HEK293 (cell line): ENCODE measurements around the gene CABP1.
"Not testable (repeated sequence)": the region's sequence is repeated elsewhere in the genome, so short reads cannot be mapped to it uniquely, and the experiment has no call there.

Source experiments
- CTCF ChIA-PET: fragments of 350-600 bp; formaldehyde crosslinking; extraction: SDS; loops from one replicate; lab custom pipeline; 2021; ENCODE audit warnings: antibody characterized with exemption; lab: Yijun Ruan, JAX
- POLR2A ChIA-PET: fragments of 300-600 bp; formaldehyde crosslinking; extraction: SDS; loops from one replicate; lab custom pipeline; 2020; ENCODE audit warnings: antibody characterized with exemption, inconsistent platforms; lab: Yijun Ruan, JAX
- H3K27ac ChIP-seq: fragments of 200-500 bp; sonication (Bioruptor generic); 2 replicates; pipeline ENCODE4 v1.5.1; 2014; ENCODE audit warnings: low read depth, low read length, control low read depth, inconsistent platforms; ENCODE audit errors: extremely low read depth
- H3K36me3 ChIP-seq, 2 experiments: fragments of 200-500 bp in 1 of 2; sonication (Bioruptor generic) in 1 of 2; 1 replicate in 1 of 2; 2 replicates in 1 of 2; pipeline ENCODE4 v1.5.1; 2014 to 2017; ENCODE audit warnings: inconsistent platforms in 2 of 2, low read length in 2 of 2; ENCODE audit not compliant: control insufficient read depth in 2 of 2, insufficient read depth in 1 of 2
- H3K4me1 ChIP-seq: fragments of 200-500 bp; sonication (Bioruptor generic); 2 replicates; pipeline ENCODE4 v1.5.1; 2014; ENCODE audit warnings: mild to moderate bottlenecking, low read length, inconsistent platforms; ENCODE audit not compliant: control insufficient read depth, insufficient read depth
- H3K4me3 ChIP-seq: 2 replicates; pipeline ENCODE4 v1.5.1; 2011; ENCODE audit warnings: low read depth, mild to moderate bottlenecking, control low read depth, low read length, moderate library complexity
- H3K9me3 ChIP-seq: fragments of 200-500 bp; sonication (Bioruptor generic); 2 replicates; pipeline ENCODE4 v1.5.1; 2014; ENCODE audit warnings: low read depth, low read length, inconsistent platforms; ENCODE audit not compliant: control insufficient read depth, insufficient read depth
- EGR2 ChIP-seq: fragments of 450-650 bp; formaldehyde crosslinking; IDR thresholded peaks from 2 replicates; pipeline ENCODE4 v1.5.1; 2016; ENCODE audit warnings: low read depth, missing biosample characterization, missing genetic modification characterization
- GLI4 ChIP-seq: fragments of 450-650 bp; formaldehyde crosslinking; IDR thresholded peaks from 2 replicates; pipeline ENCODE4 v1.5.1; 2016; ENCODE audit warnings: missing biosample characterization, missing genetic modification characterization
- INSM2 ChIP-seq: fragments of 450-650 bp; formaldehyde crosslinking; IDR thresholded peaks from 2 replicates; pipeline ENCODE4 v1.5.1; 2016; ENCODE audit warnings: missing biosample characterization, missing genetic modification characterization
- KLF16 ChIP-seq: fragments of 450-650 bp; formaldehyde crosslinking; IDR thresholded peaks from 2 replicates; pipeline ENCODE4 v1.5.1; 2017; ENCODE audit warnings: missing biosample characterization, missing genetic modification characterization
- KLF7 ChIP-seq: fragments of 450-650 bp; formaldehyde crosslinking; IDR thresholded peaks from 2 replicates; pipeline ENCODE4 v1.5.1; 2016; ENCODE audit warnings: missing biosample characterization, missing genetic modification characterization, borderline replicate concordance
- OSR2 ChIP-seq: fragments of 450-650 bp; formaldehyde crosslinking; IDR thresholded peaks from 2 replicates; pipeline ENCODE4 v1.5.1; 2016; ENCODE audit warnings: missing biosample characterization, missing genetic modification characterization
- PRDM2 ChIP-seq: fragments of 450-650 bp; formaldehyde crosslinking; IDR thresholded peaks from 2 replicates; pipeline ENCODE4 v1.5.1; 2016; ENCODE audit warnings: missing biosample characterization, missing genetic modification characterization, borderline replicate concordance
- SCRT1 ChIP-seq: fragments of 450-650 bp; formaldehyde crosslinking; IDR thresholded peaks from 2 replicates; pipeline ENCODE4 v1.5.1; 2016; ENCODE audit warnings: missing biosample characterization, missing genetic modification characterization, borderline replicate concordance
- TRIM28 ChIP-seq: IDR thresholded peaks from 2 replicates; pipeline ENCODE4 v1.6.1; 2011; ENCODE audit warnings: low read length, control low read depth, borderline replicate concordance
- ZBTB17 ChIP-seq: fragments of 450-650 bp; formaldehyde crosslinking; IDR thresholded peaks from 2 replicates; pipeline ENCODE4 v1.5.1; 2016; ENCODE audit warnings: missing biosample characterization, missing genetic modification characterization
- ZFHX2 ChIP-seq: fragments of 450-650 bp; formaldehyde crosslinking; conservative IDR thresholded peaks from 2 replicates; pipeline ENCODE4 v1.5.1; 2016; ENCODE audit warnings: missing biosample characterization, missing genetic modification characterization
- ZNF175 ChIP-seq: fragments of 450-650 bp; formaldehyde crosslinking; IDR thresholded peaks from 2 replicates; pipeline ENCODE4 v1.5.1; 2016; ENCODE audit warnings: missing biosample characterization, missing genetic modification characterization
- ZNF335 ChIP-seq: fragments of 450-650 bp; formaldehyde crosslinking; conservative IDR thresholded peaks from 2 replicates; pipeline ENCODE4 v1.5.1; 2016; ENCODE audit warnings: missing biosample characterization, missing genetic modification characterization
- ZNF366 ChIP-seq: fragments of 450-650 bp; formaldehyde crosslinking; conservative IDR thresholded peaks from 2 replicates; pipeline ENCODE4 v1.5.1; 2016; ENCODE audit warnings: missing biosample characterization, missing genetic modification characterization
- ZNF692 ChIP-seq: fragments of 450-650 bp; formaldehyde crosslinking; IDR thresholded peaks from 2 replicates; pipeline ENCODE4 v1.5.1; 2016; ENCODE audit warnings: missing biosample characterization, missing genetic modification characterization
- ZNF701 ChIP-seq: fragments of 450-650 bp; formaldehyde crosslinking; IDR thresholded peaks from 2 replicates; pipeline ENCODE4 v1.5.1; 2016; ENCODE audit warnings: missing biosample characterization, missing genetic modification characterization
- ZSCAN30 ChIP-seq: fragments of 450-650 bp; IDR thresholded peaks from 2 replicates; pipeline ENCODE4 v1.5.1; 2018; ENCODE audit warnings: missing biosample characterization, mild to moderate bottlenecking, missing genetic modification characterization, moderate library complexity

CABP1 gene

GRCh38 chr12:120668091-120668867, 27.9 kb downstream of the CABP1 start (continued):
- TF ChIP-seq KLF16: no peak
- no peak for TF ChIP-seq INSM2 (tag by site-specific recombination)
- no peak for TF ChIP-seq ZNF701 (tag by site-specific recombination)
- no peak for TF ChIP-seq SCRT1
- no peak for TF ChIP-seq ZNF366 (tag by site-specific recombination)
- TF ChIP-seq PRDM2 (tag by site-specific recombination): no peak
- no peak for TF ChIP-seq KLF7

GRCh38 chr12:120668868-120669840, 28.7 kb downstream of the CABP1 start:
- CTCF ChIA-PET: interaction anchor here (0.6 to 3.9 kb wide), 3 partner anchors 17 to 323 kb away, joined by 3 to 23 read pairs (median 3); no protein-coding TSS in a partner anchor
- POLR2A ChIA-PET: no interaction called here
- Histone ChIP-seq H3K36me3 (no peaks in the 10 kb centered on the region), H3K9me3 (no peaks in the 10 kb centered on the region), H3K4me3 (no peak overlapping the region), H3K4me1 (no peaks in the 10 kb centered on the region), H3K27ac (no peak overlapping the region)
- peak; percentile 75 for TF ChIP-seq ZNF335 (tag by site-specific recombination)
- TF ChIP-seq ZSCAN30: 0 out of 2 replicates have a peak, but pooled peaks have one; percentile 25
- TF ChIP-seq ZNF175 (tag by site-specific recombination): no peak
- peak; percentile 61 for TF ChIP-seq EGR2
- TF ChIP-seq ZFHX2 (tag by site-specific recombination): peak; percentile 48; the same call in 1 of the 2 replicates
- no peak for TF ChIP-seq GLI4
- TF ChIP-seq ZNF692 (tag by site-specific recombination): peak; percentile 35; the same call in 1 of the 2 replicates
- no peak for TF ChIP-seq OSR2 (tag by site-specific recombination)
- peak; percentile 58 for TF ChIP-seq ZBTB17 (tag by site-specific recombination)
- no peak for TF ChIP-seq TRIM28

- H3K27ac ChIP-seq, H3K9me3 ChIP-seq, H3K4me1 ChIP-seq, H3K4me3 ChIP-seq, POLR2A ChIA-PET, H3K36me3 ChIP-seq: not testable (repeated sequence)
- CTCF ChIA-PET: interaction anchor here (0.5 to 3.9 kb wide), 4 partner anchors 22 to 321 kb away, joined by 3 to 23 read pairs (median 3); no protein-coding TSS in a partner anchor
These were observed 29.8 kb downstream of the CABP1 start for GRCh38 chr12:120670237-120670636.
